ENCODE measurements around the gene THRA.

The THRA gene

DNA sequence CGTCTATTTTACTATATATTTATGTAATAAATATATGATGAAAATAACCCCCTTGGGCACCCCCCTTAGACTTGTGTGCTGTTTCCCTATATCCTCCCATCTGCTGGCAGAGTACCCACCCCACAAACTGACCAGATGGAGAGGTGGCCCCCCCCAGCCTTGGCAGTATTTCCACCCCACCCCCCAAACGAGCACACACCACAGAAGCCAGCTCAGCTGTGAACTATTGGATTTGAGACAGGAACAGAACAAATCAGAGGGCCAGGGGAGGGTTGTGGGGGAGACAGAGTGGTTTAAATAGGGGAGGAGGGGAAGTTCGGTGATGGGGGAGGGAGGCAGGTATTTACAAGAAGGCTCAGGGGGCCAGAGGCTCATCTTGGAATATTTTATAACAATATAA is 29.8 kb downstream of the THRA start:
- DNase-seq (ENCODE audit: low read depth in 2 of 2), result no peak
- TF ChIP-seq, protein P1, sequence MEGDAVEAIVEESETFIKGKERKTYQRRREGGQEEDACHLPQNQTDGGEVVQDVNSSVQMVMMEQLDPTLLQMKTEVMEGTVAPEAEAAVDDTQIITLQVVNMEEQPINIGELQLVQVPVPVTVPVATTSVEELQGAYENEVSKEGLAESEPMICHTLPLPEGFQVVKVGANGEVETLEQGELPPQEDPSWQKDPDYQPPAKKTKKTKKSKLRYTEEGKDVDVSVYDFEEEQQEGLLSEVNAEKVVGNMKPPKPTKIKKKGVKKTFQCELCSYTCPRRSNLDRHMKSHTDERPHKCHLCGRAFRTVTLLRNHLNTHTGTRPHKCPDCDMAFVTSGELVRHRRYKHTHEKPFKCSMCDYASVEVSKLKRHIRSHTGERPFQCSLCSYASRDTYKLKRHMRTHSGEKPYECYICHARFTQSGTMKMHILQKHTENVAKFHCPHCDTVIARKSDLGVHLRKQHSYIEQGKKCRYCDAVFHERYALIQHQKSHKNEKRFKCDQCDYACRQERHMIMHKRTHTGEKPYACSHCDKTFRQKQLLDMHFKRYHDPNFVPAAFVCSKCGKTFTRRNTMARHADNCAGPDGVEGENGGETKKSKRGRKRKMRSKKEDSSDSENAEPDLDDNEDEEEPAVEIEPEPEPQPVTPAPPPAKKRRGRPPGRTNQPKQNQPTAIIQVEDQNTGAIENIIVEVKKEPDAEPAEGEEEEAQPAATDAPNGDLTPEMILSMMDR (IDR thresholded peaks at IDR 0.05; ENCODE audit: low read depth, low read length), result no peak
- H3K4me3 ChIP-seq (replicated peaks in 1 of 2; ENCODE audit: low read depth in 2 of 2, low read length in 2 of 2), result no peak overlapping the region

DNA sequence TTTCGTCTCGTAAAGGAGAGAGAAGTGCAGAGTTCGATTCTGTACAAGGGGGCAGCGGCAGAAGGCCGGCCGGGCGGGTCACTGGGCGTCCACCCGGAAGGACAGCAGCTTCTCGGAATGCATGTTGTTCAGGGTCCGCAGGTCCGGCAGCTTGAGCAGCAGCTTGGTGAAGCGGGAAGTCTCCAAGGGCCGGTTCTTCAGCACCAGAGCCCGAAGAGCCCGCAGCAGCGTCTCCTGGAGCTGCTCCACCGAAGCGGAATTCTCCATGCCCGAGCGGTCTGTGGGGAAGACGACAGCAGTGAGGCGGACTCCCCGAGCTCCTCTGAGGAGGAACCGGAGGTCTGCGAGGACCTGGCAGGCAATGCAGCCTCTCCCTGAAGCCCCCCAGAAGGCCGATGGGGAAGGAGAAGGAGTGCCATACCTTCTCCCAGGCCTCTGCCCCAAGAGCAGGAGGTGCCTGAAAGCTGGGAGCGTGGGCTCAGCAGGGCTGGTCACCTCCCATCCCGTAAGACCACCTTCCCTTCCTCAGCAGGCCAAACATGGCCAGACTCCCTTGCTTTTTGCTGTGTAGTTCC is 30.3 kb downstream of the THRA start:
- no peak for DNase-seq (ENCODE audit: low read depth in 2 of 2)
- TF ChIP-seq, protein P1 (IDR thresholded peaks at IDR 0.05; ENCODE audit: low read depth, low read length), result no peak
- no peak overlapping the region for H3K4me3 ChIP-seq (replicated peaks in 1 of 2; ENCODE audit: low read depth in 2 of 2, low read length in 2 of 2)

DNA sequence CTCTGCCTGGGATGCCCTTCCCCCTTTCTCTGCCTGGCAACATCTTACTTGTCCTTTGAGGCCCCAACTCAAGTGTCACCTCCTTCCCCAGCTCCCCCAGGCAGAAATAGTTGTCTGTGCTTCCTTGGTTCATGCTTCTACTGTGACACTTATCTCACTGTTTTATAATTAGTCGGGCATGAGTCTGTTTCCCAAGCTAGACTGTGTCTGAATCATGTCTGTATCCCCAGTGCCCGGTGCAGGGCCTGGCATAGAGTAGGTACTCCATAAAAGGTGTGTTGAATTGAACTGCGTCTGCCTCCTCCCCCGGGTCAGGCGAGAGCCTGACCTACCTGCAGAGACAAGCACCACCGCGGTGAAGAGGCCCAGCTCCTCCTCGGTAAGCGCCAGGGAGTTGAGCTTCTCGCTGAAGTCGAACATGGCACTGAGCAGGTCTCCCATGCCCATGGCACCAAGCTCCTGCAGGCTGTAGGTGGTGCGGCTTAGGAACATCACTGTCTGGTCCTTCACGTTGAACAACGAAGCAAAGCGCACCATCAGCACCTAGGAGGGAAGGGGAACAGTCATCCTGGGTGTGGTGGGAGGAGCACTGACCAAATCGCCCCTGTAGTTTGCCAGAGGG is 30.9 kb downstream of the THRA start:
- DNase-seq (ENCODE audit: low read depth in 2 of 2), result no peak
- TF ChIP-seq, protein P1 (IDR thresholded peaks at IDR 0.05; ENCODE audit: low read depth, low read length), result no peak
- no peak overlapping the region for H3K4me3 ChIP-seq (replicated peaks in 1 of 2; ENCODE audit: low read depth in 2 of 2, low read length in 2 of 2)

DNA sequence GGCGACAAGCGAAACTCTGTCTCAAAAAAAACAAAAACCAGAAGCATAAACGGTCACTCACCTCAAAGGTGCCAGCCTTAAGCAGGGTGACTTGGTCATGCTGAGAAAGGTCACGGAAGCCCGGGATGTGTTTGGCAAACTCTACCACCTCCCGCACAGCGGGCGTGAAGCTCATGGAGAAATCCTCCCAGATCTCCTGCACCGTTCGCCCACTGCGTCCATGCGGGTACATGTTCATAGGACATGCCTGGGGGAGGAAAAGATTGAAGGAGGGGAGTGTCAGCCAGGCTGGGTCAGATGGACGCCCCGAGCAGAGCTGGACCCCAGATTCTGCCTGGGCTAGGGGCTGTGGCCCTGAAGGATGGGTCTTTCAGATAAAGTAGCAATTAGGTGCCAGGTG is 32.1 kb downstream of the THRA start:
- TF ChIP-seq, protein P1 (IDR thresholded peaks at IDR 0.05; ENCODE audit: low read depth, low read length), result no peak
- no peak for DNase-seq (ENCODE audit: low read depth in 2 of 2)
- no peak overlapping the region for H3K4me3 ChIP-seq (replicated peaks in 1 of 2; ENCODE audit: low read depth in 2 of 2, low read length in 2 of 2)

DNA sequence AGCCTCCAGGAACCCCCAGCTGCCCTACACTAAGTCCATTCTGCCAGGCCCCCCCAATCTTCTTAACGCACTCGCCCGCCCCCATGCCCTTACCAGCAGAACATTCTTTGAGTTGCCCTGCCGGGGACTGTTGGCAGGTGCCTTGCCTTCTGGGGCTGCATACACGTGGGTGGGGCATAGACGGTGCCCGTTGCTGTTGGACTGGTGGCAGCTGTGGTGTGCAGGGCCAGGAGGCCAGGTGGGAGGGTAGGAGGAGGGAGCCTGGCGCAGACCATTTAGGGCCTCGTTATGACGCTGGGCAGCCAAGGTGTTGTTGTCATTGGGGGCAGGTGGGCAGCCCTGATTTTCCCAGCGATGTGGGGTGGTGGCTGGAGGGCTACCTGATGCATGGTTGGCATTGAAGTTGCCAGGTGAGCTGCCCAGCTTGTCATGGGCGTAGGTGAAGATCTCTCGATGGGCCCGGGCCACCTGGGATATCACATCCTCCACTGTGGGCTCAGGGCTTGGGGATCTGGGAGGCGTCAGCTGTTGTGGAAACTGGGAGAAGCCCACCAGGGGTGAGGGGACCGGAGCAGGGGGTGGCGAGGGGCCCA is 32.7 kb downstream of the THRA start:
- no peak overlapping the region for H3K4me3 ChIP-seq (replicated peaks in 1 of 2; ENCODE audit: low read depth in 2 of 2, low read length in 2 of 2)
- TF ChIP-seq, protein P1 (IDR thresholded peaks at IDR 0.05; ENCODE audit: low read depth, low read length), result no peak
- no peak for DNase-seq (ENCODE audit: low read depth in 2 of 2)

DNA sequence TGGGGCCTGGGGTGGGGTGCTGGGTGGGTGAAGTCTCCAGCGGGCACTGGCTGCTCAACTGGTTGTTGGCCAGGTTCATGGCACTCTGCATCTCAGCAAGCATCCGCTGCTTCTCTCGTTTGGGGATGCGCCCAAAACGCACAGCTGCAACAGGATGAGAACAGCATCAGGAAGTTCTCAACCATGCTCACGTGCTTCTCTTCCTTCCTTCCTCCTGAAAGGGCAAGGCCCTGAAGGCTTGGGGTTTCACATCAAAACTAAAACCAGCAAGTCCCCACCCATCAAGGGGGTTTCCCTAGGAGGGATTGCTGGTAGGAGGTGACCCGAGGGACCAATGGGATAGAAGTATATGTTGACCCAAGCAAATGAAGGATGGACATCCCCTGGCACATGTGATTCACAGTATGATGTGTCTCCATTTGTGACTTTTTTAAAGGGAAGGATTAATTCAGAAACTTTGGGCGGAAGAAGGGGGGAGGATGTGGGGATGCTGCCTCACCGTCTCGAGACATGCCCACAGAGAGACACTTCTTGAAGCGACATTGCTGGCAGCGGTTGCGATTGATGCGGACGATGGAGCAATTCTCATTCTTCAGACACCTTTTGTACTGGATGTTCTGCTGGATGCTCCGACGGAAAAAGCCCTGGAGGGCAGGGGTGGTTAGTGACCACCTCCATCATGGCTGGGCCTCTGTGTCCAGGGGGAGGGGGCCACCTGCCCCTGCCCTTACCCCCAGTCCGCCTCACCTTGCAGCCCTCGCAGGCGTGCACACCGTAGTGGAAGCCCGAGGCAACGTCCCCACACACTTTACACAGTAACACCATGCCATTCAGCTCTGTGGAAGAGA is 33.4 kb downstream of the THRA start:
- H3K4me3 ChIP-seq (replicated peaks in 1 of 2; ENCODE audit: low read depth in 2 of 2, low read length in 2 of 2), result no peak overlapping the region
- TF ChIP-seq, protein P1 (IDR thresholded peaks at IDR 0.05; ENCODE audit: low read depth, low read length), result no peak
- peak in 1 of 2 donors; percentile 61 for DNase-seq (ENCODE audit: low read depth in 2 of 2)
